Neuron (in vitro differentiated cells): ENCODE results near the gene CXCL3.

ENCODE experiments used
- H2AFZ ChIP-seq: one replicate; pipeline ENCODE4 v1.6.1; 2013; ENCODE audit warnings: low read depth, mild to moderate bottlenecking, inconsistent platforms, low read length, moderate library complexity
- H3K27me3 ChIP-seq: one replicate; pipeline ENCODE4 v1.6.1; 2013; ENCODE audit warnings: low read length; ENCODE audit not compliant: insufficient read depth
- H3K36me3 ChIP-seq: one replicate; pipeline ENCODE4 v1.6.1; 2013; ENCODE audit warnings: low read length; ENCODE audit not compliant: insufficient read depth
- H3K4me1 ChIP-seq: one replicate; pipeline ENCODE4 v1.6.1; 2013; ENCODE audit warnings: low read length; ENCODE audit not compliant: insufficient read depth
- H3K4me3 ChIP-seq: 2 replicates; pipeline ENCODE4 v1.5.1; 2013; ENCODE audit warnings: mild to moderate bottlenecking, low read length, moderate library complexity
- H3K9me3 ChIP-seq: one replicate; pipeline ENCODE4 v1.6.1; 2013; ENCODE audit warnings: low read length

The CXCL3 gene

DNA sequence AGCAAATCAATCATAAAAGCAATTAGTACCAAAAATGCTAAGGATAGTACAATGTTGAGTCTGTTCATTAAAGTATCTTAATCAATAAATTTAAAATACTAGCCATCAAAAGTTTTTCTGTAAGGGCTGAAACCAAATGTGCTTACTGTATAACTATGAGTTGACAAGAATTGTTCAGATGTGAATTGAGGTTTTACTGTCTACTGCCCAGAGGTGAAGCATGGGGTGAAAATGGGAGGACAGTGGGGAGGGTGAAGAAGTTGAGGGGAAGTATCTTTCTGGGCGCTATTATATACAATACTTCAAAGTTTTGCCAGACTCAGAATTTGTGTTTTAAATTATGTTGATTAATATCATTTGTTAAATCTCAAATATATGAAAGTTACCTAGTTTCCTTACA is 46.4 kb downstream of the CXCL3 start:
- H3K4me3 ChIP-seq: no peak overlapping the region
- H3K9me3 ChIP-seq: no peaks in the 10 kb centered on the region
- no peaks in the 10 kb centered on the region for H3K27me3 ChIP-seq
- no peaks in the 10 kb centered on the region for H3K36me3 ChIP-seq
- H3K4me1 ChIP-seq: no peaks in the 10 kb centered on the region
- H2AFZ ChIP-seq: no peak overlapping the region

DNA sequence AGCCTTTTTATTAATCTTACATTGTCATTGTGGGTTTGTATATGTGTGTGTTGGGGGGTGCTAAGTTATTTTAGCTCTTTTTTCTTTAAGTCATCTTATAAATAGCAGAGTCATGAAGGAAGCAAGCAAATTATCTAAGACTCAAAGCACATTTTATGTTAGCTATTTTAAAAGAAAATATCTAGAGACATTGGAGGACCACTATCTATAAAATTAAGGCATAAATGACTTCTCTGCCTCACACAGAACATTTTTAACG is 46.8 kb downstream of the CXCL3 start:
- H3K9me3 ChIP-seq: no peaks in the 10 kb centered on the region
- no peaks in the 10 kb centered on the region for H3K27me3 ChIP-seq
- no peak overlapping the region for H3K4me3 ChIP-seq
- H3K4me1 ChIP-seq: no peaks in the 10 kb centered on the region
- no peaks in the 10 kb centered on the region for H3K36me3 ChIP-seq
- no peak overlapping the region for H2AFZ ChIP-seq

DNA sequence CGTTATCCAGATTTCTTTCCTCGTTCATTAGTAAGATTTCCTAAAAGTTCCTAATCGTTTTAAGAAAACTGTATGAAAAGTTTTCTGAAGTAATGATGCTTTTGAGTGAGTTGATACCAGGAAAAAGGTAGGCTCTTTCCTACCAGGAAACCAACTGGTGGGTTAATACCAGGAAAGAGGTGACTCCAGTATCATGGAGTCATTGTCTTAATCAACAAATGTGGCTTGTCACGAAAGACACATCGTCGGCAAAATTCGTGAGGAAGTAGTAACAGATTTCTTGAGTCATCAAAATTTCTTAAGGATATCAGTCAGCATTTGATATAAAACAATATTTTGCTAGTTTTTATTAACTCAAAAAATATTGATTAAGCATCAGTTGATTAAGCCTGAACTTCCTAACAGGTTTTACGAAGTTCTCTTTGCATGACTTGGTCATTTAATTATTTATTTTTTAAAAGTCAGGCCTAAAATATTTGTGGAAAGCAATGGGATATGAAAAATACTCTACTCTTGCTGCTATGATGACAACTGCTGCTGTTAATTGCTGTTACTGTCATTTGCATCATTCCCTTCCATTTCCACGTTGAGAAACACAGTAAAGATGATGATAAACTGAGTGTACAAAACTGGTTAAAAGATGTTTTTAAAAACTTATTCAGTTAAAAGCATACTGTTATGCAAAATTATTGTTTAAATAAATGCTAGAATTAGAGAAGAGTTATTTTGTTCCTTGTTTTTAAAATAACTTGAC is 47.3 kb downstream of the CXCL3 start:
- H3K27me3 ChIP-seq: no peaks in the 10 kb centered on the region
- H3K36me3 ChIP-seq: no peaks in the 10 kb centered on the region
- no peaks in the 10 kb centered on the region for H3K9me3 ChIP-seq
- H3K4me3 ChIP-seq: no peak overlapping the region
- no peaks in the 10 kb centered on the region for H3K4me1 ChIP-seq
- H2AFZ ChIP-seq: no peak overlapping the region

DNA sequence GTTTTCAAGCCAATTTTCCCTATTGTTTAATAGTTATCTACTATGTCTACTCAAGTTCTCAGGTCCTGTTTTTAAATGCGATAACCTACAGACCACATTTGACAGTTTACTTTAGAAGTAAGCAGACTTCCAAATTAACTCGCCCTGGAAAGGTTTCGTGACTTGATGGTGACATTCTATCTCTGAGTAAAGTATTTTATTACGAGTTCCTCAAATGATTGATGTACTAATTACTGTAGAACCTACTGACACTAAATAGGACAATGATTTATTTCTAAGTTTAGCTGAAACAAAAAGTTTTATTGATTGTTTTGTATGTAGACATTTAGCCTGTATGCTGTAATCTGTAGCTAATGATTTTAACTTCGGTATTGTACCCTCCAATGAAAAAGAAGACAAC is 48.6 kb downstream of the CXCL3 start:
- H3K4me3 ChIP-seq: no peak overlapping the region
- H3K27me3 ChIP-seq: no peaks in the 10 kb centered on the region
- no peaks in the 10 kb centered on the region for H3K4me1 ChIP-seq
- H2AFZ ChIP-seq: no peak overlapping the region
- H3K9me3 ChIP-seq: no peaks in the 10 kb centered on the region
- H3K36me3 ChIP-seq: no peaks in the 10 kb centered on the region

DNA sequence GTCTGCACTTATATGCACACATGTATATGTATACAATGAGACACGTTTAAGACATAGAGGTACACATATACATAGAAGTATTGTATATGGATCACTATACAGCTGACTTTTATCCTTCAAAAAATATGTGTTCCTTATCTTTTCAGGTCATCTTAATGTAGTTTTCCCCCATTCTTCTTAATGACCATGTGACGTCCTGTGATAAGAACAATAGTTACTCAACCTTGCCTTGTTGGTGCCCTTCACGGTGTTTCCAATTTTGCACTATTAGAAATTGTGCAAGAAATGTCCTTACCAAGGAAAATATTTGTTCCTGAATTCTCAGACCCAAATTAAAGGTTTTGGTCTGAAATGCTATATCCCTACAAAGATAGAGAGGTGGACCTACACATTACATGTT is 49.5 kb downstream of the CXCL3 start:
- no peaks in the 10 kb centered on the region for H3K36me3 ChIP-seq
- H3K4me3 ChIP-seq: no peak overlapping the region
- H2AFZ ChIP-seq: no peak overlapping the region
- H3K9me3 ChIP-seq: no peaks in the 10 kb centered on the region
- no peaks in the 10 kb centered on the region for H3K27me3 ChIP-seq
- no peaks in the 10 kb centered on the region for H3K4me1 ChIP-seq

DNA sequence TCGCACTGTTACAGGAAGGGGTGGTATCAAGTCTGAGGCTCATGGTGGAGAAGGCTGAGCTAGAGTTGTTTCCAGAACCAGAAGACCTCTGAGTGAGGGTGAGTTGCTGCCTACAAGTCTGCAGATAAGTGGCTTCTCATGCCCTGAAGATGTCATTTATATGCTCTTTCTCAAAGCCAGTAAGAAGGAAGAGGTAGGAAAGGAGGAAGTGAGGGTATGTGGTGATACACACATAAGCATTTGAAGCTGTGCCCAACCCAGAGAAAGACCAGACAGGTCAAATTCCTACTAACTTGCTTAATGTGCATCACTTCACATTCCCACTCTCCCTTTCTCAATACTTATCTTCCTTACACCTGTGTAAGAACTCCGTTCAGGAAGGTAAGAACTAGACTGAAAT is 50.4 kb downstream of the CXCL3 start, which contains the start of gene PPBP:
PPBP (minus strand) TSS at position 130 of the 400 bp plus-strand sequence; CDS start at position 43, 87 bp downstream.
- no peaks in the 10 kb centered on the region for H3K9me3 ChIP-seq
- no peak within 1 kb of the TSS for H3K4me3 ChIP-seq
- no peaks in the 10 kb centered on the region for H3K4me1 ChIP-seq
- no peaks in the 10 kb centered on the region for H3K27me3 ChIP-seq
- no peaks in the 10 kb centered on the region for H3K36me3 ChIP-seq
- H2AFZ ChIP-seq: no peak within 1 kb of the TSS
